ENCODE results near the gene CISD1. TPM values are rescaled to one million over a fixed set of nuclear protein-coding genes. Genes with fewer than 3 reads are reported as not detected.
"Not testable (repeated sequence)": the region's sequence is repeated elsewhere in the genome, so short reads cannot be mapped to it uniquely, and the experiment has no call there.

CISD1 gene
- polyA plus RNA-seq, 1 donor from 2014 or later, result 86.3 TPM

DNA sequence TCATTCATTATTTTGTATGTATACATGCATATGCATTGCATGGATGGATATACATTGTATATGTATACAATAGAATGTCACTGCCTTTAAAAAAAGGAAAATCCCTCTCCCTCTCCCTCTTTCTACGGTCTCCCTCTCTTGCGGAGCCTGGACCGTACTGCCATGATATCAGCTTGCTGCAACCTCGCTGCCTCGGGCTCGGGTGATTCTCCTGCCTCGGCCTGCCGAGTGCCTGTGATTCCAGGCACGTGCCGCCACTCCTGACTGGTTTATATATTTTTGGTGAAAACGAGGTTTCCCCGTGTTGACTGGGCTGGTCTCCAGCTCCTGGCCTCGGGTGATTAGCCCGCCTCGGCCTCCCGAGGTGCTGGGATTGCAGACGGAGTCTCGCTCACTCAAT, 25.7 kb upstream of the CISD1 start:
- no peaks in the 10 kb centered on the region for H3K9me3 ChIP-seq (ENCODE audit: low read length)
- H3F3A ChIP-seq (ENCODE audit: insufficient read depth, low read length, poor library complexity, severe bottlenecking), result no peaks in the 10 kb centered on the region
- H3K9me2 ChIP-seq (ENCODE audit: insufficient read depth, low read length), result no peaks in the 10 kb centered on the region
- H3K4me3 ChIP-seq (ENCODE audit: low read length), result no peak overlapping the region
- H3K79me2 ChIP-seq (replicated peaks; ENCODE audit: insufficient read depth, low read length), result peaks cover 3% of the 10 kb centered on the region
- H3K36me3 ChIP-seq (ENCODE audit: insufficient read depth, low read length), result no peaks in the 10 kb centered on the region
- H3K4me2 ChIP-seq (ENCODE audit: low read length), result no peak overlapping the region
- H3K9ac ChIP-seq (ENCODE audit: low read length), result no peak overlapping the region
- TF ChIP-seq RAD21 (conservative IDR thresholded peaks at IDR 0.05), result no peak
- no peak for TF ChIP-seq TAF1 (IDR thresholded peaks at IDR 0.05; ENCODE audit: low read depth)
- no peak for TF ChIP-seq EZH2 (IDR thresholded peaks at IDR 0.05; ENCODE audit: borderline replicate concordance, insufficient read depth, low read length, poor library complexity, severe bottlenecking)
- TF ChIP-seq, protein P1, sequence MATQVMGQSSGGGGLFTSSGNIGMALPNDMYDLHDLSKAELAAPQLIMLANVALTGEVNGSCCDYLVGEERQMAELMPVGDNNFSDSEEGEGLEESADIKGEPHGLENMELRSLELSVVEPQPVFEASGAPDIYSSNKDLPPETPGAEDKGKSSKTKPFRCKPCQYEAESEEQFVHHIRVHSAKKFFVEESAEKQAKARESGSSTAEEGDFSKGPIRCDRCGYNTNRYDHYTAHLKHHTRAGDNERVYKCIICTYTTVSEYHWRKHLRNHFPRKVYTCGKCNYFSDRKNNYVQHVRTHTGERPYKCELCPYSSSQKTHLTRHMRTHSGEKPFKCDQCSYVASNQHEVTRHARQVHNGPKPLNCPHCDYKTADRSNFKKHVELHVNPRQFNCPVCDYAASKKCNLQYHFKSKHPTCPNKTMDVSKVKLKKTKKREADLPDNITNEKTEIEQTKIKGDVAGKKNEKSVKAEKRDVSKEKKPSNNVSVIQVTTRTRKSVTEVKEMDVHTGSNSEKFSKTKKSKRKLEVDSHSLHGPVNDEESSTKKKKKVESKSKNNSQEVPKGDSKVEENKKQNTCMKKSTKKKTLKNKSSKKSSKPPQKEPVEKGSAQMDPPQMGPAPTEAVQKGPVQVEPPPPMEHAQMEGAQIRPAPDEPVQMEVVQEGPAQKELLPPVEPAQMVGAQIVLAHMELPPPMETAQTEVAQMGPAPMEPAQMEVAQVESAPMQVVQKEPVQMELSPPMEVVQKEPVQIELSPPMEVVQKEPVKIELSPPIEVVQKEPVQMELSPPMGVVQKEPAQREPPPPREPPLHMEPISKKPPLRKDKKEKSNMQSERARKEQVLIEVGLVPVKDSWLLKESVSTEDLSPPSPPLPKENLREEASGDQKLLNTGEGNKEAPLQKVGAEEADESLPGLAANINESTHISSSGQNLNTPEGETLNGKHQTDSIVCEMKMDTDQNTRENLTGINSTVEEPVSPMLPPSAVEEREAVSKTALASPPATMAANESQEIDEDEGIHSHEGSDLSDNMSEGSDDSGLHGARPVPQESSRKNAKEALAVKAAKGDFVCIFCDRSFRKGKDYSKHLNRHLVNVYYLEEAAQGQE (IDR thresholded peaks at IDR 0.05; ENCODE audit: borderline replicate concordance), result no peak
- TF ChIP-seq, protein P2, sequence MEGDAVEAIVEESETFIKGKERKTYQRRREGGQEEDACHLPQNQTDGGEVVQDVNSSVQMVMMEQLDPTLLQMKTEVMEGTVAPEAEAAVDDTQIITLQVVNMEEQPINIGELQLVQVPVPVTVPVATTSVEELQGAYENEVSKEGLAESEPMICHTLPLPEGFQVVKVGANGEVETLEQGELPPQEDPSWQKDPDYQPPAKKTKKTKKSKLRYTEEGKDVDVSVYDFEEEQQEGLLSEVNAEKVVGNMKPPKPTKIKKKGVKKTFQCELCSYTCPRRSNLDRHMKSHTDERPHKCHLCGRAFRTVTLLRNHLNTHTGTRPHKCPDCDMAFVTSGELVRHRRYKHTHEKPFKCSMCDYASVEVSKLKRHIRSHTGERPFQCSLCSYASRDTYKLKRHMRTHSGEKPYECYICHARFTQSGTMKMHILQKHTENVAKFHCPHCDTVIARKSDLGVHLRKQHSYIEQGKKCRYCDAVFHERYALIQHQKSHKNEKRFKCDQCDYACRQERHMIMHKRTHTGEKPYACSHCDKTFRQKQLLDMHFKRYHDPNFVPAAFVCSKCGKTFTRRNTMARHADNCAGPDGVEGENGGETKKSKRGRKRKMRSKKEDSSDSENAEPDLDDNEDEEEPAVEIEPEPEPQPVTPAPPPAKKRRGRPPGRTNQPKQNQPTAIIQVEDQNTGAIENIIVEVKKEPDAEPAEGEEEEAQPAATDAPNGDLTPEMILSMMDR (IDR thresholded peaks at IDR 0.05; ENCODE audit: poor library complexity, severe bottlenecking), result no peak
- TF ChIP-seq MXI1 (conservative IDR thresholded peaks at IDR 0.05; ENCODE audit: poor library complexity, severe bottlenecking), result no peak
- TF ChIP-seq SMC3 (conservative IDR thresholded peaks at IDR 0.05; ENCODE audit: poor library complexity), result no peak
- TF ChIP-seq EP300 (conservative IDR thresholded peaks at IDR 0.05; ENCODE audit: poor library complexity, severe bottlenecking), result no peak
- TF ChIP-seq POLR2AphosphoS5 (IDR thresholded peaks at IDR 0.05), result no peak
- no peaks in the 10 kb centered on the region for H3K27me3 ChIP-seq (ENCODE audit: insufficient read depth, low read depth, low read length)
- H4K20me1 ChIP-seq (ENCODE audit: insufficient read depth), result no peaks in the 10 kb centered on the region
- H3K27ac ChIP-seq (ENCODE audit: low read length), result no peak overlapping the region
- H2AFZ ChIP-seq (ENCODE audit: low read depth, low read length), result no peak overlapping the region

DNA sequence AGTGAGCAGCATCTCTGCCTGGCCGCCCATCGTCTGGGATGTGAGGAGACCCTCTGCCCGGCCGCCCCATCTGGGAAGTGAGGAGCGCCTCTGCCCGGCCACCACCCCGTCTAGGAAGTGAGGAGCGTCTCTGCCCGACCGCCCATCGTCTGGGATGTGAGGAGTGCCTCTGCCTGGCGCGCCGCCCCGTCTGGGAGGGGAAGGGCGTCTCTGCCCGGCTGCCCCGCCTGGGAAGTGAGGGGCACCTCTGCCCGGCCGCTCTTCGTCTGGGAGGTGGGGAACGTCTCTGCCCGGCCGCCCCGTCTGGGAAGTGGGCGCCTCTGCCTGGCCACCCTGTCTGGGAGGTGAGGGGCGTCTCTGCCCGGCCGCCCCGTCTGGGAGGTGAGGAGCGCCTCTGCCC, 25.2 kb upstream of the CISD1 start:
- not testable (repeated sequence) for H3K36me3 ChIP-seq (ENCODE audit: insufficient read depth, low read length); H4K20me1 ChIP-seq (ENCODE audit: insufficient read depth); H3K4me2 ChIP-seq (ENCODE audit: low read length); H3K4me3 ChIP-seq (ENCODE audit: low read length); H3K9me3 ChIP-seq (ENCODE audit: low read length); H3K27me3 ChIP-seq (ENCODE audit: insufficient read depth, low read depth, low read length); H3K9ac ChIP-seq (ENCODE audit: low read length); H3K9me2 ChIP-seq (ENCODE audit: insufficient read depth, low read length); H2AFZ ChIP-seq (ENCODE audit: low read depth, low read length); H3K79me2 ChIP-seq (replicated peaks; ENCODE audit: insufficient read depth, low read length); H3K27ac ChIP-seq (ENCODE audit: low read length); H3F3A ChIP-seq (ENCODE audit: insufficient read depth, low read length, poor library complexity, severe bottlenecking)

DNA sequence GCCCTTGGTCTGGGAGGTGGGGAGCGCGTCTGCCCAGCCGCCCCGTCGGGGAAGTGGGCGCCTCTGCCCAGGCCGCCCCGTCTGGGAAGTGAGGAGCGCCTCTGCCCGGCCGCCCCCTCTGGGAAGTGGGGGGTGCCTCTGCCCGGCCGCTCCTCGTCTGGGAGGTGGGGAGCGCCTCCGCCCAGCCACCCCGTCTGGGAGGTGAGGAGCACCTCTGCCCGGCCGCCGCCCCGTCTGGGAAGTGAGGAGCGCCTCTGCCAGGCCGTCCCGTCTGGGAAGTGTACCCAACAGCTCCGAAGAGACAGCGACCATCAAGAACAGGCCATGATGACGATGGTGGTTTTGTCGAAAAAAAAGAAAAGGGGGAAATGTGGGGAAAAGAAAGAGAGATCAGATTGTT, 24.7 kb upstream of the CISD1 start:
- H3K4me2 ChIP-seq (ENCODE audit: low read length); H3K9ac ChIP-seq (ENCODE audit: low read length); H3K27me3 ChIP-seq (ENCODE audit: insufficient read depth, low read depth, low read length); H3K9me2 ChIP-seq (ENCODE audit: insufficient read depth, low read length); H3K9me3 ChIP-seq (ENCODE audit: low read length); H4K20me1 ChIP-seq (ENCODE audit: insufficient read depth); H3K4me3 ChIP-seq (ENCODE audit: low read length); H3F3A ChIP-seq (ENCODE audit: insufficient read depth, low read length, poor library complexity, severe bottlenecking); H3K79me2 ChIP-seq (replicated peaks; ENCODE audit: insufficient read depth, low read length); H2AFZ ChIP-seq (ENCODE audit: low read depth, low read length); H3K36me3 ChIP-seq (ENCODE audit: insufficient read depth, low read length); H3K27ac ChIP-seq (ENCODE audit: low read length): not testable (repeated sequence)

DNA sequence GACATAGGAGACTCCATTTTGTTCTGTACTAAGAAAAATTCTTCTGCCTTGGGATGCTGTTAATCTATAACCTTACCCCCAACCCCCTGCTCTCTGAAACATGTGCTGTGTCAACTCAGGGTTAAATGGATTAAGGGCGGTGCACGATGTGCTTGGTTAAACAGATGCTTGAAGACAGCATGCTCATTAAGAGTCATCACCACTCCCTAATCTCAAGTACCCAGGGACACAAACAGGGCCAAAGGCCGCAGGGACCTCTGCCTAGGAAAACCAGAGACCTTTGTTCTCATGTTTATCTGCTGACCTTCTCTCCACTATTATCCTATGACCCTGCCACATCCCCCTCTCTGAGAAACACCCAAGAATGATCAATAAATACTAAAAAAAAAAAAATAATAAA, 24.3 kb upstream of the CISD1 start:
- not testable (repeated sequence) for H3K4me2 ChIP-seq (ENCODE audit: low read length); H3K27ac ChIP-seq (ENCODE audit: low read length); H3K9me2 ChIP-seq (ENCODE audit: insufficient read depth, low read length); H3K9ac ChIP-seq (ENCODE audit: low read length); H3K79me2 ChIP-seq (replicated peaks; ENCODE audit: insufficient read depth, low read length); H3K4me3 ChIP-seq (ENCODE audit: low read length); H3F3A ChIP-seq (ENCODE audit: insufficient read depth, low read length, poor library complexity, severe bottlenecking); H4K20me1 ChIP-seq (ENCODE audit: insufficient read depth); H2AFZ ChIP-seq (ENCODE audit: low read depth, low read length); H3K36me3 ChIP-seq (ENCODE audit: insufficient read depth, low read length); H3K27me3 ChIP-seq (ENCODE audit: insufficient read depth, low read depth, low read length); H3K9me3 ChIP-seq (ENCODE audit: low read length)

All from neural cell (in vitro differentiated cells).